Cardiac fibroblast (primary cell): ENCODE measurements around the gene FYB1.
"Not testable (repeated sequence)": the region's sequence is repeated elsewhere in the genome, so short reads cannot be mapped to it uniquely, and the experiment has no call there.

Experiments
- DNase-seq, 2 donors: peaks; one replicate each; pipeline versions ENCODE4 v3.0.0 to v3.0.0-alpha.2; 2010; ENCODE audit warnings: low read depth in 2 of 2
- H3K4me3 ChIP-seq, 2 donors: replicated peaks in 1 of 2; 1 replicate in 1 of 2; 2 replicates in 1 of 2; pipeline ENCODE4 v1.5.1; 2011; ENCODE audit warnings: low read depth in 2 of 2, low read length in 2 of 2, mild to moderate bottlenecking in 2 of 2, moderate library complexity in 1 of 2
- CTCF ChIP-seq: IDR thresholded peaks from one replicate; pipeline ENCODE4 v1.5.1; 2011; ENCODE audit warnings: low read depth, mild to moderate bottlenecking, low read length, inconsistent platforms

The FYB1 gene

GRCh38 chr5:39240750-39241149 is 21.4 kb upstream of the FYB1 start:
- DNase-seq: no peak
- no peak overlapping the region for H3K4me3 ChIP-seq
- TF ChIP-seq CTCF: no peak

GRCh38 chr5:39238366-39239105 is 19.2 kb upstream of the FYB1 start:
- no peak for DNase-seq
- no peak for TF ChIP-seq CTCF
- H3K4me3 ChIP-seq: no peak overlapping the region

GRCh38 chr5:39236718-39237117 is 17.4 kb upstream of the FYB1 start:
- TF ChIP-seq CTCF: no peak
- no peak for DNase-seq
- no peak overlapping the region for H3K4me3 ChIP-seq

GRCh38 chr5:39235648-39236047 is 16.3 kb upstream of the FYB1 start:
- H3K4me3 ChIP-seq: no peak overlapping the region
- DNase-seq: no peak
- TF ChIP-seq CTCF: no peak

- DNase-seq, H3K4me3 ChIP-seq: not testable (repeated sequence)
Observed at GRCh38 chr5:39234494-39234893, 15.1 kb upstream of the FYB1 start.

GRCh38 chr5:39233783-39234182 is 14.4 kb upstream of the FYB1 start:
- no peak overlapping the region for H3K4me3 ChIP-seq
- DNase-seq: no peak
- TF ChIP-seq CTCF: no peak

- no peak for TF ChIP-seq CTCF
- peak; percentile 34 to 69 for DNase-seq
Observed at GRCh38 chr5:39231705-39232525, 12.6 kb upstream of the FYB1 start.

More at GRCh38 chr5:39231705-39232525, 12.6 kb upstream of the FYB1 start:
- H3K4me3 ChIP-seq: no peak overlapping the region
